Left lung (tissue), 10 donors: ENCODE measurements around the gene ALCAM. TPM values are rescaled to one million over a fixed set of nuclear protein-coding genes. Genes with fewer than 3 reads are reported as not detected.
A peak's percentile ranks its signal among the peaks of the same experiment; 100 is the strongest.

Experiments
- ATAC-seq: fragments of 200-7000 bp; cut with Tn5 transposase; one replicate; pipeline ENCODE4 v1.9.1; 2020; ENCODE audit warnings: moderate library complexity
- DNase-seq, 4 donors: peaks; one replicate each; pipeline ENCODE4 v3.0.0-alpha.2; 2013 to 2020
- H3K27ac ChIP-seq, 2 donors: fragments of 200-600 bp; sonication (generic) in 1 of 2; one replicate each; pipeline versions ENCODE4 v1.5.0 to v1.8.0; 2020 to 2021
- H3K27me3 ChIP-seq, 2 donors: fragments of 200-600 bp; sonication (generic) in 1 of 2; one replicate each; pipeline versions ENCODE4 v1.5.0 to v1.8.0; 2020 to 2021
- H3K36me3 ChIP-seq, 2 donors: fragments of 200-600 bp; sonication (generic) in 1 of 2; one replicate each; pipeline versions ENCODE4 v1.5.0 to v1.8.0; 2020 to 2021
- H3K4me1 ChIP-seq, 2 donors: fragments of 200-600 bp; one replicate each; pipeline ENCODE4 v1.8.0; 2021
- H3K4me3 ChIP-seq, 2 donors: fragments of 200-600 bp; sonication (generic) in 1 of 2; one replicate each; pipeline versions ENCODE4 v1.5.0 to v1.8.0; 2020 to 2021; ENCODE audit warnings: mild to moderate bottlenecking in 1 of 2
- H3K9me3 ChIP-seq, 2 donors: fragments of 200-600 bp; sonication (generic) in 1 of 2; one replicate each; pipeline versions ENCODE4 v1.5.0 to v1.8.0; 2020 to 2021
- intact Hi-C, 2 donors: fragments of 100-400 bp; cut with DNase I; formaldehyde crosslinking; loops; one replicate each; pipeline versions ENCODE4 v1.11.2 to v1.14.2; 2022
- polyA plus RNA-seq, 6 donors: library from polyadenylated mRNA; unstranded; fragments of 120-200 nt; gene quantifications; one replicate each; pipeline ENCODE4 v1.2.1, GENCODE V29; 2013; ENCODE audit not compliant: insufficient read length in 6 of 6
- total RNA-seq, 2 donors: library from RNA; stranded (reverse); fragmentation: NEBNext Ultra II Directional; extraction: Animal tissue kit (Norgen Biotek cat#: 25700); gene quantifications; one replicate each; pipeline ENCODE4 v1.2.1, GENCODE V29; 2021
- TF ChIP-seq, protein P1 (sequence below), 2 donors: fragments of 200-600 bp; sonication (generic) in 1 of 2; IDR thresholded peaks; one replicate each; pipeline versions ENCODE4 v1.5.0 to v1.8.0; 2021; ENCODE audit warnings: antibody characterized with exemption in 2 of 2
- donor health status: DM: no; HTN: yes; CAD: no.
- donor health status: DM: no; HTN: no; CAD: no.

Gene ALCAM
- total and polyA plus RNA-seq, 8 donors, result 84.2 to 170 (median 127) TPM

DNA sequence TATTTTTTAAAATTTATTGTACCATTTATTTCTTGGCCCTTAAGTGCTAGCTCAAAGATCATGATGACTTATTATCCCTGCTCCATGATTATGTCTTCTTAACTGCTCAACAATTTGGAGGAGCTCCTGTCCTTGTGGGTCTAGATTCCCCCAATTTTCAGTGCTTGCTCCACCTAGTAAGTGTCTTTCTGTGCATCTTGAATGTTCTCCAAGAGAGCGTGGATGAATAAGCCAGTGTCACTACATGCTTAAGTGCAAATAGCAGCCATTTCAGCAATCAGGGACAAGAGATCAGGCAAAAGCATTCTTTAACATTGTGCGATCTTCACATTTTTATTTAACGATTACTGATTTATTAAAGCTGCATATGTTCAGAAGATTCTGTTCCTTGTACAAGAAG lies 99.4 kb downstream of the ALCAM start:
- Histone ChIP-seq H3K36me3 (no peaks in the 10 kb centered on the region), H3K27me3 (no peaks in the 10 kb centered on the region), H3K4me3 (no peak overlapping the region), H3K4me1 (peaks cover 0 to 5% of the 10 kb centered on the region in 2 donors), H3K27ac (no peak overlapping the region), H3K9me3 (no peaks in the 10 kb centered on the region)
- TF ChIP-seq, protein P1, sequence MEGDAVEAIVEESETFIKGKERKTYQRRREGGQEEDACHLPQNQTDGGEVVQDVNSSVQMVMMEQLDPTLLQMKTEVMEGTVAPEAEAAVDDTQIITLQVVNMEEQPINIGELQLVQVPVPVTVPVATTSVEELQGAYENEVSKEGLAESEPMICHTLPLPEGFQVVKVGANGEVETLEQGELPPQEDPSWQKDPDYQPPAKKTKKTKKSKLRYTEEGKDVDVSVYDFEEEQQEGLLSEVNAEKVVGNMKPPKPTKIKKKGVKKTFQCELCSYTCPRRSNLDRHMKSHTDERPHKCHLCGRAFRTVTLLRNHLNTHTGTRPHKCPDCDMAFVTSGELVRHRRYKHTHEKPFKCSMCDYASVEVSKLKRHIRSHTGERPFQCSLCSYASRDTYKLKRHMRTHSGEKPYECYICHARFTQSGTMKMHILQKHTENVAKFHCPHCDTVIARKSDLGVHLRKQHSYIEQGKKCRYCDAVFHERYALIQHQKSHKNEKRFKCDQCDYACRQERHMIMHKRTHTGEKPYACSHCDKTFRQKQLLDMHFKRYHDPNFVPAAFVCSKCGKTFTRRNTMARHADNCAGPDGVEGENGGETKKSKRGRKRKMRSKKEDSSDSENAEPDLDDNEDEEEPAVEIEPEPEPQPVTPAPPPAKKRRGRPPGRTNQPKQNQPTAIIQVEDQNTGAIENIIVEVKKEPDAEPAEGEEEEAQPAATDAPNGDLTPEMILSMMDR (IDR thresholded peaks at IDR 0.05), result no peak
- ATAC-seq, result no peak
- no peak for DNase-seq
- intact Hi-C loops, result no loop called here

DNA sequence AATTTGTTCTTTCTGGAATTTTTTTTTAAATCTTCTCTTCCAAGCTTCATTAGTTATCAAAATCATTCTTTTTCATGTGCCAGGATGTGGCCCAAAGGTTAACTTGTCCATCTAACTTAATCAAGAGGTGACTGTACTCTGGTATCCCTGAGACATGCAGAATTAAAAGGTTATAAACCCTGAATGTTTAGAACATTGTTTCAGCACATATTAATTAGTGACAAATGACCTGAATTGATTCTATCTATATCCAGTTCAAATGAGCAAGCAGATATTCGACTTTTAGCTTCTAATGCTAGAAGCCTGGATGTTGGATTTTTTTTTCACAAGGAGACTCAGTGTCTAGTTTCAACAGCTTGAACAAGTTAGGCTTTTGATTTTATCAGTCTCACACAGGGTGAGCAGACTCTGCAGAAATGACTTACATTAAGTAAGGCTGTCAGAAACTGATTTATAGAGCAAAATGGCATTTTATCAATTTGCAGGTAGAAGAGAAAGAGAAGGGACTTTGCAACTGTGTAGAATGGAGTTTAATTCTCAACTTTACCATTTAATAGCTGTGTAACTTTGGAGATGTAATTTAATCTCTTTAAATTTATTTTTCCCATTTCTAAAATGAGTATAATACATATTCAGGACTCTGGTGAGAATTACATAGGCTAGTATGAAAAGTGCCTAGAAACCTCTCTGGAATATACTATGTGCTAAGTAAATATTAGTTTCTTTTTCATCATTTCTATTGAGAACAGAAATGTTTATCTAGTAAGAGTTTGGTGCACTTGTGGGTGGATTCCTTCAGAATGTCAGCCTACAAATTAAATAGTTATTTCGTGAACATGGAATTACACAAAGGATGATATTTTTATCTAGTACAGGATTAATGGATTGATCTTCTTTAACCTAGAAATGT lies 100.0 kb downstream of the ALCAM start:
- Histone ChIP-seq H3K9me3 (no peaks in the 10 kb centered on the region), H3K4me3 (no peak overlapping the region), H3K4me1 (peaks cover 0 to 5% of the 10 kb centered on the region in 2 donors), H3K27ac (no peak overlapping the region), H3K27me3 (no peaks in the 10 kb centered on the region), H3K36me3 (no peaks in the 10 kb centered on the region)
- ATAC-seq (no peak), DNase-seq (no peak)
- intact Hi-C loops, result no loop called here
- TF ChIP-seq, protein P1 (IDR thresholded peaks at IDR 0.05), result no peak

DNA sequence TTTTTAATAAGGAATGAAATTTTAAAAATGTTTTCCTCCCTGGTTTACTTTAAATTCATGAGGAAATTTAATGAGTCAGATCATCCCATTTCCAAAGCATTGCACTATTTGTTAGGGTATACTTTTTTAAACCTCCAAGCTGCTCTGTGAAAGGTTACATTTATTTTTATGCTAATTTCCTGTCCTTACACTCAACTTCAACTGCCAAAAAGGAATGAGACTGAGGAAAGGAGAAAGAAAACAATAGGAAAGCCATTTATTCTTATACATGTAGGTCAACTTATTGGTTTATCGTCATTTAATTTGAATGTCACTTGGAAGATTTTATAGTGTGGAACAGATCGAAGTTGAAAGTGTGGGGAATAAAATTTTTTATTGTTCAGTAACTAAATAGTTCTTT lies 104.1 kb downstream of the ALCAM start:
- ATAC-seq (no peak), DNase-seq (no peak)
- Histone ChIP-seq H3K27me3 (no peaks in the 10 kb centered on the region), H3K4me3 (no peak overlapping the region), H3K4me1 (peaks cover 0 to 5% of the 10 kb centered on the region in 2 donors), H3K36me3 (no peaks in the 10 kb centered on the region), H3K27ac (no peak overlapping the region), H3K9me3 (no peaks in the 10 kb centered on the region)
- intact Hi-C loops, result no loop called here
- TF ChIP-seq, protein P1 (IDR thresholded peaks at IDR 0.05), result no peak

DNA sequence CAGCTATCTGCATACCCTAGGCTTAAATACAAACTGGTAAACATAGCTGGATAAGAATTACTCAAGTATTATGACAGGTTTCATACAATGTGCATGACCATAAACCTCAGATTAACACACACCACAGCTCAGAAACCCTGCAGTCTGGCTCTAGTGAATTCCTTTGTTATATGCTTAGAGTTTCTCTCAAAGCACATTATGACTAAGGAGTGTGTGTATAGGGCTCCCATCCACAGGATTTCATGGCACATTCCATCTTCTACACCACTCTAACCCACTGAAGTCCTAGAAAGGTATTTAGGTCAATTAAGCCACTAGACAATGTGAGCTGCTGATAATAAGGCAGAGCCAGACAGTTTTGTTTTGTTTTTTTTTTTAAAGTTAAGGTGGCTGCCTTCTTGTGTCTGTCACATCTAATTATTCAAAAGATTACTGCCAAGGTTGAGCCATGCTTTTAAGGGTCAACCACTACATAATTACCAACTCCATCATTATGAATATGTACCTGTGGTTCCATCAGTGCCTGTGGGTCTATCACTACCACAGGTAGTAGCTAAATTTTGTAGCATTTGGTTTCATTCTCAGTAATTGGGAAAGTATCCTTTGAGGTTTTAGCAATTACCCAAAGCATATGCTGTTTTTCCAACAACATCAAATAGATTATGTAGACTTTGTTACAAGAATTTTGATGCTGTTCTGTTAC lies 107.0 kb downstream of the ALCAM start:
- peak; percentile 93 for ATAC-seq

More for the DNA sequence above, 107.0 kb downstream of the ALCAM start:
- no peaks in the 10 kb centered on the region for H3K36me3 ChIP-seq
- no peak overlapping the region for H3K4me3 ChIP-seq
- H3K4me1 ChIP-seq, result no peaks in the 10 kb centered on the region
- DNase-seq, result no peak
- no peak overlapping the region for H3K27ac ChIP-seq
- no peaks in the 10 kb centered on the region for H3K27me3 ChIP-seq
- TF ChIP-seq, protein P1 (IDR thresholded peaks at IDR 0.05), result no peak
- H3K9me3 ChIP-seq, result peaks cover 0 to 5% of the 10 kb centered on the region in 2 donors
- intact Hi-C loops, result no loop called here
